HG03095 (cell line): ENCODE measurements around the gene TRIM7.
"Not testable (repeated sequence)": the region's sequence is repeated elsewhere in the genome, so short reads cannot be mapped to it uniquely, and the experiment has no call there.

Experiments used
- ATAC-seq: cut with Tn5 transposase; IDR thresholded peaks from one replicate; pipeline ENCODE4 v1.9.1; 2021; ENCODE audit warnings: moderate library complexity; ENCODE audit not compliant: unreplicated experiment

The TRIM7 gene

DNA sequence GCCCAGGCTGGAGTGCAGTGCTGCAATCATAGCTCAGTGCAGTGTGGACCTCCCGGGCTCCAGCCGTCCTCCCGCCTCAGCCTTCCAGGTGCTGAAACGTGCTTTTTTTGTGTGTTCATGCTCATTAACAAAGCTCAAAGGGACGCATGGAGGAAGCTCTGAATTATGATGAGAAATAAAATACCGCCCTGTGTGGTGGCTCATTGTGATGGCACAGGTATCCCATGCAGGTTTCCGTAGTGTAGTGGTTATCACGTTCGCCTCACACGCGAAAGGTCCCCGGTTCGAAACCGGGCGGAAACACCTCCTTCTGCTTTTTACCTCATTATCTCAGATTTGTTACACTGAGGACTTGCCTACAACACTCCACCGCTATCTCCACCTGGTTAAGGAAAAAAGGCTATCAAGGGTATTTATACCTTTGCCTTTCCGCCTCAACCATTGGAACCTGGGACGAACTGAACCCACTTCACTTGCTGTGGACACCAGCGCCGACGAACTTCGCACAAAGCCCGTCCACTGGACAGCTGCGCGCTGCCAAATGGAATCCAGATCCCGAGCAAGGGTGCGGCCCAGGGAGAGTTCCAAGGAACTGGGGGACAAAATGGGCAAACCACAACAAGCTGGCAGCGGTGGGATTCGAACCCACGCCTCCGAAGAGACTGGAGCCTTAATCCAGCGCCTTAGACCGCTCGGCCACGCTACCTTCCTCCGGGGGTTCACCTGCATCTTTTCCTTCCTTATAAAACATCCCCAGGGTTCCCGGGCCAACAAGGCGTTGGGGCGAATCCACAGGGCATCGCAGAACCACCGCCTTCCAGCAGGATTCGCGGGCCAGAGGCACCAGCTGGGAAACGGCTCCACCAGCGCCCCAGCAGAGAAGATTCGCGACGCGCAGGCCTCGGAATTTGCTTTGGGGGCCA is 31.3 kb downstream of the TRIM7 start:
- no peak for ATAC-seq

DNA sequence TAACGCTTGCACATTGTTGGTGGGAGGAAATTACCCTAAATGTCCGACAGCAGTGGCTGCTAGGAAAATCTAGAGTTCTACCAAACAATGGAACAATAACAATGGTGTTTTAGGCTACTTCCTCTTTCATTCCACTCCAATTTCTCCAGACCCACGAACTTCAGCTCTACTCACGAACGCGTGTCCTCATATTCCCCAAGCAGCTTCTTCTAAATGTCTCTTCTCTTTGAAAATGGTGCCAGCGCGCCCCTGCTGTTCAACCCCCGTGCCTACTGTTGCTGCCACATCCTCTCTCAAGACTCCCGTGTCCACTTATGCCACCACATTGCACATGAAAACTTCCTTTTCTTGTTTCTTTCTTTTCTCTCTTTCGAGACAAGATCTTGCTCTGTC is 32.0 kb downstream of the TRIM7 start:
- no peak for ATAC-seq

DNA sequence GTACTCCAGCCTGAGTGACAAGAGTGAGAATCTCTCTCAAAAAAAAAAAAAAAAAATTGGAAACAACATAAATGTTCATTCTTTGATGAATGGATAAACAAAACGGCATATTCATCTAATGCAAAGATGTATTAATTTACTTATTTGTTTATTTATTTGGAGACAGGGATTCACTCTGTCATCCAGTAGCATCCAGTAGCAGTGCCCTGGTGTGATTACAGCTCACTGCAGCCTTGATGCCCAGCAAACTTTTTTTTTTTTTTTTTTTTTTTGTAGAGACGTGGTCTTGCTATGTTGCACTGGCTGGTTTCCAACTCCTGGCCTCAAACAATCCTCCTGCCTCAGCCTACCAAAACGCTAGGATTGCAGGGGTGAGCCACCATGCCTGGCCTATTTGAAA is 33.2 kb downstream of the TRIM7 start:
- ATAC-seq, result no peak

DNA sequence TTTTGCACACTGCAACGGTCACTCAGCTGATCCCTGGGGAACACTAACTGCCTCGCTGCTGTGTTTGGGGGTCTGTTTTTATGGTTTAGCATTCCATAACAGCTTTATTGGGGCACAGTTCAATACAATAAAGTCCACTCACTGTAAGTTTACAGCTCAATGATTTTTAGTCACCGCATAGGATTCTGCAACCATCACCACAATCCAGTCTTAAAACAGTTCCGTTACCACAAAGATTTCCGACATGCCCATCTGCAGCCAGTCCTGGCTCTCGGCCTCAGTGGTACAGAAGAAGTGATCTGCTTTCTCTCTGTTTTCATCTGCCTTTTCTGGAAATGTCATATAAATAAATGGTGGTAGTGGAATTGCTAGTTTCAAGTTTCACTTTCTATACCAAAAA is 34.0 kb downstream of the TRIM7 start:
- ATAC-seq, result no peak

DNA sequence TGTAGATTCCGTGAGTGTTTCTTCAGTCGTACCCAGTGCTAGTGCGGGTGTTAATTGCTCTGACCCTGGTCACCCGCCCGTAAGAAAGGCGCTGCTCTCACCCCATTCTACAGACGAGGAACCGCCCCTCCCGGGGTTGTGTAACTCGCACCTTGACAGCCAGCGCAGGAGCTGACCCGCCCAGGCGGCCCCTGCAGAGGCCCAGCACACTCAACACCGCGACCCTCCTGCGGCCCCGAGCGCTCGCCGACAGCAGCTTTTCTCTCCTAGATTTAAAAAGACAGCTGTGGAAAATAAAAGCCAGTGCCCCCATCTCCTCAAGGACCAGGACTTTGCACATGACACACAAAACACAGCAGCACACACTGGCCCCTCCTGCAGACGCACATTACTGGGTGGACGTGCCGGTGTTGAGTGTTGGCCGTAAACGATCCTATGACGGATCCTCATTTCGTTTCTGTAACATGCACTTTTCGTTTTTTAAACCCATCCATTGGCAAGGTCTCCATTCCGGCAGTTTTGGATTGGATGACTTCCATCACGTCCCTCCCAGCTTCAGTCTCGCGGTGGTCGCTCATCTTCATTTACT is 34.7 kb downstream of the TRIM7 start:
- ATAC-seq, result no peak

DNA sequence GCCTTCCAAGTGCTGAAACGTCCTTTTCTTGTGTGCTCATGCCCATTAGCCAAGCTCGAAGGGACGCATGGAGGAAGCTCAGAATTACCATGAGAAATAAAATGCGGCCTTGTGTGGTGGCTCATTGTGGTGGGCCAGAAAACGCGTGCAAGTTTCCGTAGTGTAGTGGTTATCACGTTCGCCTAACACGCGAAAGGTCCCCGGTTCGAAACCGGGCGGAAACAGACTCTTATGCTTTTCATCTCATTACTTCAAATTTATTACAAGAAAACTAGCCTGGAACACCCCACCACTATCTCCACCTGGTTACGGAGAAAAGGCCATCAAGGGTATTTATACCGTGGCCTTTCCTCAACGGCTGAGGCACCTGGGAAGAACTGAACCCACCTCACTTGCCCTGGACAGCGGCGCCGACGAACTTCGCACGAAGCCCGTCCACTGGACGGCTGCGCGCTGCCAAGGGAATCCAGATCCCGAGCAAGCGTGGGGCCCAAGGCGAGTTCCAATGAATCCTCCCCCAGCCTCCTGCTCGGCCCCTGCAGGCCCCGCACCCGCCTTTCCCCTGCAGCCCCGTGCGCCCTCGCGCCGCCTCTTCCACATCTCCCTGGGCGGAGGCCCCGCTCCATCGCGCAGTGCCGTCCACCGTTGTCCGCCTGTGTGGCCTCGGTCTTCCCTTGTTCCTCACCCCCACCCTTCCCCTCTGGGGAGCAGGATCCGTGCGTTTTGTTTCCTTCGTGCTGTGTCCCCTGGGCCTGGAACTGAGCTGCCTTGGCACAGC is 35.3 kb downstream of the TRIM7 start:
- not testable (repeated sequence) for ATAC-seq

DNA sequence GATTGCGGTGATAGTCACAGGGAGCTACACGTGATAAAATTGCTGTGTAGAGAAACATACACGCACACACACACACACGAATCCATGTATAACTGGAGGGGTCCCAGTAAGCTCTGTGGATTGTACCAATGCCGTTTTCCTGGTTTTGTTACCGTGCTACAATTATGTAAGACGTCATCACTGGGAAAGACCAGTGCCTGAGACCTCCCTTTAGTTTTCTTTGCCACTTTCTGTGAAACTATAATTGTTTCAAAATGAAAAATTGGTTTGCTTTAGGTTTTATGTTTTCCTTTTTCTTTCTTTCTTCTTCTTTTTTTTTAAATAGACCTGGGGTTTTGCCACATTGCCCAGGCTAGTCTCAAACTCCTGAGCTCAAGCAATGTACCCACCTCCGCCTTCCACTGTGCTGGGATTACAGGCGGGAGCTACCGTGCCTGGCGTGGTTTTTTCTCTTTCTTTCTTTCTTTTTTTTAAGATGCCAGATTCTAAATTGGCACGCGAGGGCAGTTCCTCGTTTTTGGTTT is 36.3 kb downstream of the TRIM7 start:
- ATAC-seq, result no peak

DNA sequence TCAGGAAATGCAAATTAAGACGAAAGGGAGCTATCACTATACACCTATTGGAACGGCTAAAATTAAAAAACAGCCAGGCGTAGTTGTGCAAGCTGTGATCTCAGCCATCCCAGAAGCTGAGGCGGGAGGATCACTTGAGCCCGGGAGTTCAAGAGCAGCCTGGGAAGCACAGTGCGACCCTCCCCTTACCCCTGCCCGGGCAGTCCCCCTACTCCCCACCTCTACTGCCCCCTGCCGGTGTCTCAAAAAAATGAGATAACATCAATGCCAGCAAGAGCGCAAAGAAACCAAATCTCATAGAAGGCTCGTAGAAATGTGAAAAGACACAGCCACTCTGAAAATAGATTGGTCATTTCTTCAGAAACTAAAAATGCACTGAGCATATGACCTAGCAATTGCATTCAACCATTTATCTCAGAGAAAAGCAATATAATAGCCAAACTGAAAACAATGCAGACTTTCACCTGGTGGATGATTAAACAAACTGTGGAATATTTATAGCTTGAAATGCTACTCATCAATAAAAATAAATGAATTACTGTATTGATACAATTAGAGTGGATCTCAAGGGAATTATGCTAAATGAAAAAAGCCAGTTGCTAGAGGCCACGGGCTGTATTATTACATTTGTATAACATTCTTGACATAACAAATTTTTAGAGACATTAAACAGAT is 37.0 kb downstream of the TRIM7 start:
- no peak for ATAC-seq

DNA sequence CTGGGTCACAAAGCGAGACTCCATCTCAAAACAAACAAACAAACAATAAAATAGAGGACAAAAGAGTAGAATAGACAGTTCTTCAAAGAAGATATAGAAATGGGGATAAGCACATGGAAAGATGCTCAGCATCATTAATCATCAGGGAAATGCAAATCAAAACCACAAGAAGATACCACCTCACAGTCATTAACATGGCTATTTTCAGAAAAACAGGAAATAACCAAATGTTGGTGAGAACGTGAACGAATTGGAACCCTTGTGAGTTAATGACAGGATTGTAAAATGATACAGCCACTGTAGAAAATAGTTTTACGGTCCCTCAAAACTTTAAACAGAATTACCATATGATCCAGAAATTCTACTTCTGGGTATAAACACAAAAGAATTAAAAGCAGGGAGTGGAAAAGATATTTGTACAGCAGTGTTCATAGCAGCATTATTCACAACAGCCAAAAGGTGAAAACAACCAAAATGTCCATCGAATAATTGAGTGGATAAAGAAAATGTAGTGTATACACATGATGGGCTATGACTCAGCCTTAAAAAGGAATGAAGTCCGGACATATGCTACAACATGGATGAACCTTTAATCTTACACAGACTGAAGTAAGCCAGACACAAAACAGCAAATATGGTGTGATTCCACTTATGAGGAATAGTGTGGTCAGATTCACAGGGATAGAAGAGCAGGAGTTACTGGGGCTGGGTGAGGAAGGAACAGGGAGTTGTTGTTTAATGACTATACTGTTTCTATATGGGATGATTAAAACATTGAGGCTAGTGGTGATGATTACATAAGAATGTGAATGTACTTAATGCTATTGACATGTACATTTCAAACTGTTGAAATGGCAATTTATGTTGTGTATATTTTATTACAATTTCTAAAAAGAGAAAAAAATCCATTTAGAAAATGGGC is 37.9 kb downstream of the TRIM7 start:
- no peak for ATAC-seq

DNA sequence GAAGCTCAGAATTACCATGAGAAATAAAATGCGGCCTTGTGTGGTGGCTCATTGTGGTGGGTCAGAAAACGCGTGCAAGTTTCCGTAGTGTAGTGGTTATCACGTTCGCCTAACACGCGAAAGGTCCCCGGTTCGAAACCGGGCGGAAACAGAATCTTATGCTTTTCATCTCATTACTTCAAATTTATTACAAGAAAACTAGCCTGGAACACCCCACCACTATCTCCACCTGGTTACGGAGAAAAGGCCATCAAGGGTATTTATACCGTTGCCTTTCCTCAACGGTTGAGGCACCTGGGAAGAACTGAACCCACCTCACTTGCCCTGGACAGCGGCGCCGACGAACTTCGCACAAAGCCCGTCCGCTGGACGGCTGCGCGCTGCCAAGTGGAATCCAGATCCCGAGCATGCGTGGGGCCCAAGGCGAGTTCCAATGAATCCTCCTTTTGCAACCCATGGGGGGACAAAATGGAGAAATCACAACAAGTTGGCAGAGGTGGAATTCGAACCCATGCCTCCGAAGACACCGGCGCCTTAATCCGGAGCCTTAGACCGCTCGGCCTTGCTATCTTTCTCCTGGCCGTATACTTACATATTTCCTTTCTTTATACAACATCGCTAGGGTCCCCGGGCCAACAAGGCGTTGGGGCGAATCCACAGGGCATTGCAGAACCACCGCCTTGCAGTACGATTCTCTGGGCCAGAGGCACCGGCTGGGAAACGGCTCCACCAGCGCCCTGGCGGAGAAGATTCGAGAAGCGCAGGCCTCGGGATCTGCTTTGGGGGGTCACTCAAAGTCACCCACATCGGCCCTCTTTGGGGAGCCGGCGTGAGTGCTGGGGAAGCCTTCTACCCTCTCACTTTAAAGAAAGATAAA is 40.7 kb downstream of the TRIM7 start:
- no peak for ATAC-seq

DNA sequence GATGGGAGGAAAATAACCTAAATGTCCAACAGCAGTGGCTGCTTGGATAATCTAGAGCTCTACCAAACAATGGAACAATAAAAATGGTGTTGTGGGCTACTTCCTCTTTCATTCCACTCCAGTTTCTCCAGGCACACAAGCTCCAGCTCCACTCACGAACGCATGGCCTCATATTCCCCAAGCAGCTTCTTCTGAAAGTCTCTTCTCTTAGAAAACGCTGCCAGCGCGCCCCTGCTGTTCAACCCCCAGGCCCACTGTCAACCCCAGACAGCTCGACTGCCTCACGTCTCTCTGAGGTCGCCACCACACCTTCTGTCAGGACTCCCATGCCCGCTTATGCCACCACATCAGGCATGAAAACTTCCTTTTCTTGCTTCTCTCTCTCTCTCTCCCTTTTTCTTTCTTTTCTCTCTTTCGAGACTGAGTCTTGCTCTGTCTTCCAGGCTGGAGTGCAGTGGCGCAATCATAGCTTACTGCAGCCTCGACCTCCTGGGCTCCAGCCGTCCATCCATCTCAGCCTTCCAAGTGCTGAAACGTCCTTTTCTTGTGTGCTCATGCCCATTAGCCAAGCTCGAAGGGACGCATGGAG is 41.4 kb downstream of the TRIM7 start:
- no peak for ATAC-seq

DNA sequence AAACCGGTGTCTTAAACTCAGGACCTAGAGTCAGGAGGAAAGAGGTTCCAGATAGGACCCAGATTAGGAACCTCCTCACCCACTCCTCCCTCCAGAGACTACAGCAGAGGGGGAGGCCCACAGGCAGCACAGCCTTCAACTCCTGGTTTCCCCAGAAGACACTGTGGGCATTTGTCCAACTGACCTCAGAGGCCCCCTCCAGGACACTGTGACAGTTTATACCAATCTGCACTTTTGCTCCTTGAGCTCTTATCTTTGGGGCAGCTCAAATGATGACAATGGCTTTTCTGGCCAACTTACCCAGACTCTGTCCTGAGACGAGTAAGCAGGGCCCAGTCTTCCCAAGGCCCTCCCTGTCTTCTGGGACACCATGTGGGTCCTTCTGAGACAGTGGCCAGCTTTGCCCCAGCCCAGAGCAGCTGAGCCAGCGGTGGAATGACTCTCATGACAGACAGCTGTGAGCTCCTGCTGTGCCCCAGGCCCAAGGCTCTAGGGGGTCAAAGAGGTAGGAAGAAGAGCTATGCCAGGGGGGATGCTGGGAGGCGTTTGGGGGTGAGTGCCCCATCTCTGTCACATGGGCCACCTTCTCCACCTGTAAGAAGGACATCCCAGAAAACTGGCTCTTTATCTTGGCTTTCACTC is 43.3 kb downstream of the TRIM7 start:
- no peak for ATAC-seq

DNA sequence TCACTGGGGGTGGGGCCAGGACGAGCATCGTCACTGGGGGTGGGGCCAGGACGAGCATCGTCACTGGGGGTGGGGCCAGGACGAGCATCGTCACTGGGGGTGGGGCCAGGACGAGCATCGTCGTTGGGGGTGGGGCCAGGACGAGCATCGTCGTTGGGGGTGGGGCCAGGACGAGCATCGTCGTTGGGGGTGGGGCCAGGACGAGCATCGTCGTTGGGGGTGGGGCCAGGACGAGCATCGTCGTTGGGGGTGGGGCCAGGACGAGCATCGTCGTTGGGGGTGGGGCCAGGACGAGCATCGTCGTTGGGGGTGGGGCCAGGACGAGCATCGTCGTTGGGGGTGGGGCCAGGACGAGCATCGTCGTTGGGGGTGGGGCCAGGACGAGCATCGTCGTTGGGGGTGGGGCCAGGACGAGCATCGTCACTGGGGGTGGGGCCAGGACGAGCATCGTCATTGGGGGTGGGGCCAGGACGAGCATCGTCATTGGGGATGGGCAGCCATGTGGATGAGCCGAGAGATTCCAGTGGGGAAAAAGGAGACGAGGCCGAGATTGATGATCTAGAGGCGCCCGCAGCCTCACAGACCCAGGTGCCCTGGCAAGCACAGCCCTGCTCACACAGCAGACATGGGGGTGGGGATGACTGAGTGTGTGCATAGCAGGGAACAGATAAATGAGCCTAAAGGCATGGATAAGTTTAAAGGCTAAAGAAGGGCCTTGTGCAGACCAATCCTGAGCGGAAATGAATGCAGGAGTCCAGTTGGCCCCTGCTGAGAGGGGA is 44.1 kb downstream of the TRIM7 start:
- not testable (repeated sequence) for ATAC-seq

DNA sequence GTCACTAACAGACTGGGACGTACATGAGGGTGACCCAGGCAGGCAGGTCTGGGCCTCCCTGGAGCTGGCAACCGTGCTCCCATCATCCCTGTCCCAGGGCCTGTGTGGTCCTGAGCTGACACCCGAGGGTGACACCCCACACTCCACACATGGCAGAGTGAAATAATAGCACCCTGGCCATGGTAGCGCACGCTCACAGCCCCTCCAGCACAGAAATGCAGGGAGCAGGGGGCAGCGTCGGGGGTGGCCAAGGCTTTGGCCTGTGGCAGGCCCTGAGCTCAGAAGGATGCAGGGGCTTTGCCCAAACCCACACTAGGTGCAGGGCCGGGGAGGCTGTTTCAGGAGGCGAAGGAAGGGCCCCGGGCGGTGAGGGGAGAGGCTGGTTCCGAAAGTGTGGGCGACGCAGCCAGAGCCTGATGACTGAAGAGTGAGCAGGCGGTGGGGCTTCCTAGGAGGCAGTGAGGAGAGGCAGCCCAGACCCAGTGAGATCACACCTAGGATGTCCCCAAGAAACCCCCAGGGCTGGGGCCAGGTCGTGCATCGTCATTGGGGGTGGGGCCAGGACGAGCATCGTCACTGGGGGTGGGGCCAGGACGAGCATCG is 44.7 kb downstream of the TRIM7 start:
- peak; percentile 43 for ATAC-seq

DNA sequence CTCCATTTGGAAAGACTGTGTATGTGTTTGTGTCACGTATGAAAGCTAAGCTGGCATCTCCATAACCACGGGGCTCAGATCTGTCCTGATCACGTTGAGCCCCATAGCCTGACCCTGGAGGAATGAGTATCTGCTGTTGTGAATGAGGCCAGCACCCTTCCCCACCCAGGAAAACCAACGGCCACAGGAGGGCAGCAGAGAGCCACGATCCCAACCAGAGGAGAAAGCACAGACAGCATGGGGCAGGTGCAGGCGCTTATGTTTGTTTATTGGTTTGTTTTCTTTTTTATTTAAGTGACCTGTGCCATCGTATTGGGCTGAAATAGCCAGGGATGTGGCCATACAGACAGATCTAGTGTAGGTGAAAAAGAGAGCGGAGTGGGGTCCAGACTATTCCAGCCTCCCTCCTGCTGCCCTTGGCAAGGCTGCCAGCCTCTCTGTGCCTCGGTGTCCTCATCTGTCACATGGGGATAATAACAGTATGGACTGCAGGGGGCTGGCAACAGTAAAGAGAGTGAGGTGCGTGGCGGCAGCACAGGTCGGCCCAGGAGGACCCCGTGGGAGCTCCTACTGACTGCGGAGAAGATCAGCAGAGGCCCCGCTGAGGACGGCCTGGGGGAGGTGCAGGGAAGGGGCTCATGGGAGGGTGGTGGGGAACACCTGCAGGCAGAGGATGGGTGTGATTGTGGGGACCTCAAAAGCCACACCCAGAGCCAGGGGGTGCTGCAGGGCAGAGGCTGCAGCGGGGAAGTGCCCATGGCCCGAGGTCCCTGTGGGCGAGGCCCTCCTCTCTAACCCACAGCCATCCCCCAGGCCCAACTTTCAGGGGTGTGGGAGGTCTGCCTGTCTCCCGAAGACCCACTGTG is 45.5 kb downstream of the TRIM7 start:
- ATAC-seq, result peak; percentile 59

DNA sequence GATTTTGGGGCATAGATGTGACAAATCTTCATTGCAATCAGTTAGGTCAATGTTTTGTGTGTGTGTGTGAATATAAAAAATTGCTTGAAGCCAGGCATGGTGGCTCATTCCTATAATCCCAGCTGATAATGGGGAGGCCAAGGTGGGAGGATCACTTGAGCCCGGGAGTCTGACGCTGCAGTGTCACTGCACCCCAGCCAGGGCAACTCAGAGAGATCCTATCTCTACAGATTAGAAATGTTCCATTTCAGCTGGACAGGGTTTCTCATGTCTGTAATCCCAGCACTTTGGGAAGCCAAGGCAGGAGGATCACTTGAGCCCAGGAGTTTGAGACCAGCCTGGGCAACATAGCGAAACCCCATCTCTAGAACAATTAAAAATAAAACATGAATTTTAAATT is 46.1 kb downstream of the TRIM7 start:
- no peak for ATAC-seq
